Erythroblast (primary cell): ENCODE data around the gene ACTN1.

ENCODE experiments used
- GATA1 ChIP-seq: IDR thresholded peaks from 2 replicates; pipeline ENCODE4 v1.6.1; 2011; ENCODE audit warnings: low read depth, mild to moderate bottlenecking, control low read depth, low read length, moderate library complexity
- POLR2A ChIP-seq: IDR thresholded peaks from 2 replicates; pipeline ENCODE4 v1.6.1; 2011; ENCODE audit warnings: mild to moderate bottlenecking, low read length

- TF ChIP-seq POLR2A (no peak), GATA1 (no peak)
These were observed 15.0 kb upstream of the ACTN1 start for GRCh38 chr14:68994056-68994455.
